B cell (primary cell): ENCODE data around the gene LRRC3.

Experiments
- EZH2 ChIP-seq: IDR thresholded peaks from 2 replicates; pipeline ENCODE4 v1.6.1; 2012; ENCODE audit warnings: borderline replicate concordance, low read depth, mild to moderate bottlenecking, moderate library complexity, low read length; ENCODE audit not compliant: insufficient read depth, poor library complexity, severe bottlenecking
- TF ChIP-seq, protein P1 (sequence below): fragments of 200-600 bp; IDR thresholded peaks from one replicate; pipeline ENCODE4 v1.8.0; 2022; ENCODE audit warnings: antibody characterized with exemption, mild to moderate bottlenecking

DNA sequence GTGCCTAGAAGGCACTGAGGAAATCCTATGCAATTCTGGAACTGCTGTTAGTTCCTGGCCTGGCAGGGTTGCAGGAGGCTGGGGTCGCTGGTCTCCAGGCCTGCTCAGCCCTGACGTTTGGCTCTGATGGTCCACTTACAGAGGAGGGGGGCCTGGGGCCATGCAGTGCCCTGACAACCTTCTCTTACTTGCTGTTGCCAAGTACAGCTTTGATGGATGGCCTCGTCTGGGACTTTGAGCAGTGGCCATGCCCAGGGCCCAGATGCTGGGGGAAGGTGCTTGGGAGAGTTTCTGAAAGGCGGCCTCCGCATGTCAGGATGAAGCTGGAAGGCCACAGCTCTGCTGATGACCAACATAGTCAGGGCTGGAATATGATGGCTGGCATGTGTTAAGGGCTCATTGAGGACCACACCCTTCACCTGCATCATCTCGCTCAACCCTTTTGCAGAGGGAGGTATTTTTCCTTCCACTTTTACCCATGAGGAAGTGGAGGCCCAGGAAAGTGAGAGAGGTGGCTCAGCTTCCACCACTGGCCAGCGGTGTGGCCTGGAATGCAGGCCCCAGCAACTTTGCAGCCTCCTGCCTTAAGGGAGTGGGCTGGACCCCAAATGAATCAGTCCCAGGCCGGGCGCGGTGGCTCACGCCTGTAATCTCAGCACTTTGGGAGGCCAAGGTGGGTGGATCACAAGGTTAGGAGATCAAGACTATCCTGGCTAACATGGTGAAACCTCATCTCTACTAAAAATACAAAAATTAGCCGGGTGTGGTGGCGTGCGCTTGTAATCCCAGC, 34.7 kb upstream of the LRRC3 start:
- TF ChIP-seq, protein P1, sequence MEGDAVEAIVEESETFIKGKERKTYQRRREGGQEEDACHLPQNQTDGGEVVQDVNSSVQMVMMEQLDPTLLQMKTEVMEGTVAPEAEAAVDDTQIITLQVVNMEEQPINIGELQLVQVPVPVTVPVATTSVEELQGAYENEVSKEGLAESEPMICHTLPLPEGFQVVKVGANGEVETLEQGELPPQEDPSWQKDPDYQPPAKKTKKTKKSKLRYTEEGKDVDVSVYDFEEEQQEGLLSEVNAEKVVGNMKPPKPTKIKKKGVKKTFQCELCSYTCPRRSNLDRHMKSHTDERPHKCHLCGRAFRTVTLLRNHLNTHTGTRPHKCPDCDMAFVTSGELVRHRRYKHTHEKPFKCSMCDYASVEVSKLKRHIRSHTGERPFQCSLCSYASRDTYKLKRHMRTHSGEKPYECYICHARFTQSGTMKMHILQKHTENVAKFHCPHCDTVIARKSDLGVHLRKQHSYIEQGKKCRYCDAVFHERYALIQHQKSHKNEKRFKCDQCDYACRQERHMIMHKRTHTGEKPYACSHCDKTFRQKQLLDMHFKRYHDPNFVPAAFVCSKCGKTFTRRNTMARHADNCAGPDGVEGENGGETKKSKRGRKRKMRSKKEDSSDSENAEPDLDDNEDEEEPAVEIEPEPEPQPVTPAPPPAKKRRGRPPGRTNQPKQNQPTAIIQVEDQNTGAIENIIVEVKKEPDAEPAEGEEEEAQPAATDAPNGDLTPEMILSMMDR: no peak
- TF ChIP-seq EZH2: no peak
